Right hindlimb (tissue), 1 donor: Measurements from ENCODE around the gene CELF1.

Experiments
- DNase-seq: peaks from one replicate; pipeline ENCODE4 v3.0.0-alpha.2; 2018

The CELF1 gene

GRCh38 chr11:47507563-47508239, 45.2 kb downstream of the CELF1 start:
- no peak for DNase-seq

- DNase-seq = no peak
These were observed 46.0 kb downstream of the CELF1 start for GRCh38 chr11:47506795-47507562.

GRCh38 chr11:47506373-47506772, 46.6 kb downstream of the CELF1 start:
- no peak for DNase-seq

GRCh38 chr11:47504910-47505309, 48.0 kb downstream of the CELF1 start:
- DNase-seq = no peak

GRCh38 chr11:47503227-47503626, 49.7 kb downstream of the CELF1 start:
- DNase-seq = no peak

GRCh38 chr11:47502767-47503166, 50.2 kb downstream of the CELF1 start:
- no peak for DNase-seq

GRCh38 chr11:47501101-47501500, 51.8 kb downstream of the CELF1 start:
- DNase-seq = no peak

GRCh38 chr11:47500121-47500520, 52.8 kb downstream of the CELF1 start:
- DNase-seq = no peak

- DNase-seq = no peak
These were observed 53.3 kb downstream of the CELF1 start for GRCh38 chr11:47499614-47500013.

GRCh38 chr11:47499161-47499560, 53.8 kb downstream of the CELF1 start:
- DNase-seq = no peak

GRCh38 chr11:47498584-47499152, 54.3 kb downstream of the CELF1 start:
- no peak for DNase-seq

- no peak for DNase-seq
These were observed 54.8 kb downstream of the CELF1 start for GRCh38 chr11:47498149-47498548.

GRCh38 chr11:47496808-47497207, 56.1 kb downstream of the CELF1 start:
- no peak for DNase-seq

- DNase-seq = no peak
These were observed 57.1 kb downstream of the CELF1 start for GRCh38 chr11:47495856-47496217.

- DNase-seq = no peak
These were observed 57.7 kb downstream of the CELF1 start for GRCh38 chr11:47495011-47495855.

GRCh38 chr11:47489395-47489755, 63.6 kb downstream of the CELF1 start:
- no peak for DNase-seq

GRCh38 chr11:47488674-47489394, 64.1 kb downstream of the CELF1 start:
- no peak for DNase-seq

- no peak for DNase-seq
These were observed 64.8 kb downstream of the CELF1 start for GRCh38 chr11:47488111-47488510.

- no peak for DNase-seq
These were observed 65.5 kb downstream of the CELF1 start for GRCh38 chr11:47487421-47487820.

GRCh38 chr11:47485107-47485506, 67.8 kb downstream of the CELF1 start:
- no peak for DNase-seq

- DNase-seq = no peak
These were observed 69.5 kb downstream of the CELF1 start for GRCh38 chr11:47483457-47483856.

- DNase-seq = no peak
These were observed 72.2 kb downstream of the CELF1 start for GRCh38 chr11:47480762-47481161.
